GDM1 (cell line): ENCODE data around the gene CALD1.

Experiments used
- DNase-seq: peaks from one replicate; lab custom pipeline; 2025; lab: John Stamatoyannopoulos, UW

The CALD1 gene

GRCh38 chr7:134787064-134787463 is 7.6 kb downstream of the CALD1 start:
- DNase-seq = no peak

DNA sequence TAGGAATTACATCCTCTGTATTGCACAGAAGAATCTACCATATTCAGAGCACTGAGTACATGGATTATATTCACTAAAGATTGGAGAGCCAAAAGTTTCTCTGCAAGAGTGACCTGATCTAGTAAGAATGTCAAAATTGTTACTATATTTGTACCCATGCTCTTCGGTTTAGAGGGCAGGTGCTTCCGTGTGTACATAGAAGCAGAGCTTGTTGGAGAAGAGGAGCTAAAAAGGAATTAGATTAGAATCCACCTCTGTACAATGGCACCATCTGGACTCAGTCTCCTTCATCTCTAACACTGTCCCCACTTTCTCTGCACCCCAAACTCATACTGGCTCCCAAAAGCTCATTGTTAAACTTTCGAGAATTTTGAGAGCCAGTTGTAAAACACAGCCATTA is 8.3 kb downstream of the CALD1 start:
- DNase-seq = no peak

DNA sequence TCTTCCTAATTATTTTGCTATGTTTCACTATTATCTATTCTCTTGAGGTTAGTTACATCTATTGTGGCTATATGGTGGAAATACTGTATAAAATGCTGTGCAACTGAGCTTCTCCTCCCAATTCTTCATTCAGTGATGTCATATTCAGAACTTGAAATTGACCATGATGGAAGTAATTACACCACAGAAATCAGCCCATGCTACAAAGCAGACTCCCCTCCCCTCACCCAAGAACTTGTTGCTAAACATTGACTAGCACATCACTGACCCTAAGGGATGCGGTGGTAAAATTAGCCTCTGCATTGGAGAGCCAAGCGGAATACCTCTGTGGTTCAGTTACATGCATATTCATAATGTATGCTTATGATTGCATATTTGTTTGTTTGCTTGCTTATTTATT is 8.8 kb downstream of the CALD1 start:
- DNase-seq = no peak

DNA sequence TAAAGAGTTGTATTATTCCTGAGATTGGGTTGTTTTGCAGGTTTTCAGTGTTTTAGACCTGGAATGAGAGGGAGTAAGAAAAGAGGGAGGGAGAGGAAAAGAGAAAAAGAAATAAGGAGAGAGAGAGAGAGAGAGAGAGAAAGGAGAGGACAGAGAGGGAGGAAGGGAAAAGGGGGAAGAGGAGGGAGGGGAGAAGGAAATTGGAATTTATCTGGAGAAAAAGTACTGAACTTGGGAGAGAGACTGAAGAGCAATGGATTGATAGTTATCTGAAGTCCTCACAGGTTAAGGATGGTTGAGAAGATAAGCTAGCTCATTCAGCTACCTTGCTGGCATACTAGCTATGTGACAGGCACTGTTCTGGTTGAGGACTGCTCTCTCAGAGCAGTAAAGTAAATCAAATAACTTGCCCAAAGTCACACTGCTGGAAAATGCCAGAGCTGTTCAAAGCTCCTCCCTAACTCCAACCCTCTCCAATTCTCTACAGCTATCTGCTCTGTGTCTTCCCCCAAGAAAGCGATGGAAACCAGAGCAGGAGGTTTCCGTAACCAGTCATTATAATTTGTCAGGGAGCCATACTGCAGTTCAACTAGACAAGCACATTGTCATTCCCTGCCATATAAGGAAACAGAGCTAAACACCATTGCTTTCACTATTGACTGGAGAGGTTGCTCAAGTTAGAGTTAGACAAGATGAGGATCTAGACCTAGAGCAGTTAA is 10.7 kb downstream of the CALD1 start:
- DNase-seq = no peak

DNA sequence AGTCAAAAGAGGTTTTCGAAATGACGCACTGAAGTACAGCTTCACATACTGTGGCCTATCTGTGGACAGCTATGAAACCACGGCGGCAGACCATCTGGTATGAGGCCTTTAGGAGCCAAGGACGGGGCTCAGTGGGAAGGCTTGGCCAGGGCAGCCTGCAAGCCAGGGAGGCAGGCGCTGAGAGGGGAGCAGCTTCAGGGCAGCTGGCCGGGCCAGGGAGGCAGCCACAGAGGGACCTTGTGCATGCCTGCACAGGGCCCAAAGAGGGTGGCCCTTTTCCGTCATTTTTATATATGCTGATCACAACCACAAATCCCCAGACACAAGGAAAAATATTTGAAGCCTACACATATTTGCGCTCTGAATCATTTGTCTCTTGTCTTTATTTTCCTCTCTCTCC is 13.5 kb downstream of the CALD1 start:
- no peak for DNase-seq

DNA sequence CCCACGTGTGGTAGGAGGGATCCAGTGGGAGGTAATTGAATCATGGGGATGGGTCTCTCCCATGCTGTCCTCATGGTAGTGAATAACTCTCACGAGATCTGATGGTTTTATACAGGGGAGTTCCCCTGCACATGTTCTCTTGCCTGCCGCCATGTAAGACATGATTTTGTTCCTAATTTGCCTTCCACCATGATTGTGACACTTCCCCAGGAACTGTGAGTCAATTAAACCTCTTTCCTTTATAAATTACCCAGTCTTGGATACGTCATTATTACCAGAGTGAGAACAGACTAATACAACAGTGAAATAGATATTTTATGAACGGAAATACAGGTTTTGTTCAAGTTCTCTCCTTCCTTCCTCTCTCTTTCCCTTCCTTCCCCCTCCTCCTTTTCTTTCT is 15.8 kb downstream of the CALD1 start:
- DNase-seq = no peak

GRCh38 chr7:134798155-134798554 is 18.7 kb downstream of the CALD1 start:
- no peak for DNase-seq

- DNase-seq = no peak
Observed at GRCh38 chr7:134799377-134799776, 19.9 kb downstream of the CALD1 start.

DNA sequence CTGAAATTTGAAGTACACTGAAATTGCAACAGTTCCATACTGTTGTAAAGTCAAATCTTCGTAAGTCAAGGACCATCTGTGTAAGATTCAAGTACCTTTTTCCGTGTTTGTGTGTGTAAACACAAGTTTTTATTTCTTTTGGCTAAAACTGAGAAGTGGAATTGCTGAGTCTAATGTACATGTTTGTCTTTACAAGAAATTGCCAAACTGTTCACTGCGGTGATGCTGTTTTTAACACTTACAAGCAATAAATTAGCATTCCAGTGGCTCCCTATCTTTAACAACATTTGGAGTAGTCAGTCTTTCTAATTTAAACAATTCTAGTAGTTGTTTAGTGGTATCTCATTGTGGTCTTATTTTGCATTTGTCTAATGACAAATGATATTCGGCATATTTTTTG is 23.3 kb downstream of the CALD1 start:
- DNase-seq = no peak

GRCh38 chr7:134804351-134804750 is 24.9 kb downstream of the CALD1 start:
- DNase-seq = no peak

GRCh38 chr7:134804854-134805253 is 25.4 kb downstream of the CALD1 start:
- no peak for DNase-seq

DNA sequence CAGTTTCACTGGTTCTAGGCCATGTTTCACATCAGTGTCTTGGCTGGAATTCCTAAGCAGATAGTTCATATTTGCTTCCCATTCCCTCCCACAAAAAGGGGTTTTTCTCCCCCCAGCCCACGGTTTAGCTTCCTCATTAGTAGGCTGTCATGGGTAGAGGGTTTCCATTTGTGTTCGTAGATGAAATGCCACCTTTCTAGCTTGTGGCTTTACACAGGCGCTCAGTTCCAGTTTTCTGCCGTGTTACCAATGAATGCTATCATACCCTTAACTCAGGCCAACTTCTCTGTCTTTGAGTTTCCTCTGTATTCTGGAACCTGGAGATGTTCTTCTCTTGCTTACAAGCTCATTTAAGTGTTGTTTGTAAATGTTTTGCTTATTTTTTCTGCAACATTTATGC is 26.8 kb downstream of the CALD1 start:
- no peak for DNase-seq

DNA sequence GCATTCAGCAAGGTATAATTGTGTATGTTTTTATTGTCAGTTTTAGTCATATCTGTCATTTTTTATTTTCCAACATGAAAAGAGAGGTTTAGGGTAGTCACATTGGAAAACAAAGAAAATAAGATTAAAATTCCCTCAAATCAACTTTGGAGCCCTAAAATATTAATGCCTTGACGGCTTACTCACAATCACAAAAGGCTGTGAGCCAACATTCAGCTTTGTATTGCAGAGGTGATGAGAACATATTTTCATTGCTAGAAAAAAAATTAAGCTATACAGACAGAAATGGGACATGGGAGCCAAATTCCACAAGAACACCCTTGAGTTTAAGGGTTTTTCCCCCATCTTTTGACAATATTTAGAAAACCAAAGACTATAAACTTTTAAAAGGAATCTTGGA is 30.2 kb downstream of the CALD1 start:
- no peak for DNase-seq

DNA sequence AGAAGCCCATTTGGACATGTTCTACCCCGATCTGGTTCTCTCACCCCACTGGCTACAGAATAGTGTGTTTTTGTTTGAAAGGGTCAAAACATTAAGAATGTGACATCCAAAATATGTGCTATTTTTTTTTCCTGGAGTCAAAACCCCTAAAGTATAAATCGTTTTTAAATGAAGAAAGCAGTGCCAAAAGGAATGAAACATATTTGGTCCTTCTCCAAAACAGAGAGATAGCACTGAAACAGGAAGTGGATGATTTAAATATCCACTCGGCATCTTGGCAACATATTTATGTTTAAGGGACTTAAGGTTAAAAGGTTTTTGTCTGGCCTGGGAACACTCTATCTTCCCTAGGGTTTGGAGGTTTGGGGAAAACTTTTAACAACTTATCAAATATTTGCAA is 32.3 kb downstream of the CALD1 start:
- no peak for DNase-seq

DNA sequence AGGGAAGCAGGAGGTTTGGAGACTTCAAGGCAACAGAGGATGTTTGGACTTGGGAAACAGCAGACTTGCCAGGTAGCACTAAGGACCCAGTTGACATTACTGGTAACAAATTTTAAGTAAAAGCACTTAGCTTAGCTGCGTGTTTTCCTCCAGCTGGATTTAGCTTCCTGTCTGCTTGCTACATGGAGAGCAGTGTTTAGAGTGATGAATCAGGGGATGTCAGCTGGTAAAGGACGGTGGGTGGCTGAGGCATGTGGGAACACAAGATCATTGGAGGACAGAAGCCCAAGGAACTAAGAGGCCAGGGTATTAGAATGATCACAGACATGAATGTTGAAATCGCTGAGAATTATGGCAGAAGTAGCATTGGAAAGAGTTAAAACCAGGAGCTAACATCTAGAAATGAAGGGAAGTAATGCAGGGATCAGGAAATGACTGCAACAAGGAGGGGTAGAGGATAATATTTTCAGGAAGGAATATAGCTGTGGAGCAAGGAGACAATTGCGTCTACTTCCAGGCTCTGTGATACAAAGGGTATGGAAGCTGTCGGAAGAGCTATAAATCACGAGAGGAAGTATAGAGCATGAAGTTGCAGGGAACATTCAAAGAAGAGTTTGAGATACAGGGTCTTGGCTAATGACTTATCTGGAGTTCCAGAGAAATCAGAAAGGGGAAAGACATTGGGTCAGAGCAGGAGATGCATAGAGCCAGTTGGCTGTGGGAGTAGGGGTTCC is 34.4 kb downstream of the CALD1 start:
- no peak for DNase-seq

- no peak for DNase-seq
Observed at GRCh38 chr7:134814730-134815364, 35.4 kb downstream of the CALD1 start.

DNA sequence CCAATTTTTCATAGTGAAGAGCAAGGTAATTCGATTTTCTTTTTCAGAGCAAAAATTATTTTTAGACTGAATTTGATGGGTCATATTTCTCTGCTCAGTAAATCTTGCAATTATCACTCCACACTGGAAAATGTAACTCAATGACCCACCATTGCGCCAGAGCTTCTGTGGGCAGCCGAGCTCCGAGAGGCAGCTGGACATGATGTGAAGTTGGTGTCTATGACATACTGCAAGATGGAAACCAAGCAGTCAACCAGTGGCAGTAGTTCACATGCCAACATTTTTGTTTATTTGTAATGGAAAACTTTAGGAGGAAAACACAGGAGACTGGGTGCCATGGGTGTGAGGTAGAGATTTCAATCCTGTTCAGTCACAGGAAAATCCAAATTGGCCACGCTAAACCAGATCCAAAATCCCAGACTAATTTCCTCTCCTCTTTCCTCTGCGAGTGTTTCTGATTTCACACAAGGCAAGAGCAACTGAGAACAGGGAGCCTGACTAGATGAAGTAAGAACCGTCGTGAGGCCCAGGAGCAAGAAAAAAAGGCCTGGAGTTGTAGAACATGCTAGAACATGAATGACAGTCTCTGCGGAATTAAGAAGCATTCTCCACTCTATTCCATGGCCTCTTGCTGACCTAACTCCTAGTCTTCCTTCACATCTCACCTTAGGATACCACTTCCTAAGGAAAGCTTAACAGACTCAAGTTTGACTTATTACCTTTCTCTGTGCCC is 39.3 kb downstream of the CALD1 start:
- no peak for DNase-seq

DNA sequence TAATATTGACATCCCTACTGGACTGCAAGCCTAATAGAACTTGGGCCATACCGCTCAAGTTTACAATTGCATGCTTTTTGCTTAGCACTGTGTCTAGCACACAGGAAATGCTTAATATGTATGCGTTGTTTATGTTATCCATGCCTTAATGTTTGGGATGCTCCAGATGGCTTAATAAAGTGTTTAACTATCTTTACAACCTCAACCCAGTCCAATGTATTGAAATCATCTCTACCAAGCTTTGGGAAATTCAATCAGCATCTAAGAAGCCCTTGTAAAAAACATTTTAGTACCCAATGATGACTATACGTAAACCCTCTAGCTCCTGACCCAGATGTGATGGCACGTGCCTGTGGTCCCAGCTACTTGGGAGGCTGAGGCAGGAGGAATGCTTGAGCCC is 40.0 kb downstream of the CALD1 start:
- DNase-seq = no peak

GRCh38 chr7:134820295-134820694 is 40.9 kb downstream of the CALD1 start:
- no peak for DNase-seq

DNA sequence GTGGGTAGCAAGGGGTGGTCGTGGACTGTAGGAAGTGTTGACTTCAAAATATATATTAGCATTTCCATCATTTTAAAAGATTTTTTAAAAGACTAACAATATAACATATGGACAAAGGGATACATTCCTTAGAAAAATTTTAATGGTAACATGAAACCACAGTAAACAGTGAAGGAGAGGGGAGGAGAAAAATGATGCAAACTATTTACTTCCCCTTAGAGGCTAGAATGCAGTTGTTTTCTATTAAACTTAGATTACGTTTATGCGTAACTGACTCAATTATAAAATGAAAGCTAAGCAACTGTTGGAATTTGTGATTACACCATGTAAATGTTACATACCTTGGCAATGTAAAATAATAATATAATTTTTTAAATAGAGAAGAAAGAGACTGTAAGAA is 41.3 kb downstream of the CALD1 start:
- DNase-seq = no peak

DNA sequence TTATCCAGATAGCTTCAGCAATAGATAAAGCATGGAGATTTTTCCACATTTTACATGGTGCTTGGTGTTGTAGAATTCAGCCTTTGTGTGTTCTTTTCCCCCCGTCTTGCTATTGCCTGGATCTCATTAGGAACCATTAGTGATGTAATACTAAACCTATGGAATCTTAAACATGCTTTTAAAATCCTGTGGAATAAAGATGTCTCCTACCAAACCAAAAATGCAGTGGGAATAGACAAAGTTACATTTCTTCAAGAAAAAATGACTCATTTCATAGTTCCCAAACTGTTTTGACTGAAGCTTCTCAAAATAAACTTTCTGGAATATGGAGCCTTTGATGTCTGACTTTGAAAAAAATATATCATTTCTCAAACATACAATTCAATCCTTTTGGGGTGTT is 44.0 kb downstream of the CALD1 start:
- DNase-seq = no peak

- no peak for DNase-seq
Observed at GRCh38 chr7:134825666-134826065, 46.2 kb downstream of the CALD1 start.

GRCh38 chr7:134826105-134826504 is 46.7 kb downstream of the CALD1 start:
- DNase-seq = no peak
